ENCODE results near the gene CPNE9. TPM values are rescaled to one million over a fixed set of nuclear protein-coding genes. Genes with fewer than 3 reads are reported as not detected.

The CPNE9 gene
- total and polyA plus RNA-seq, 2 of the 13 experiments (the other 11 are each of a cell fraction or from before 2014, with no cell fraction given) = 0.20 TPM; not detected in 1

- no TSS peak for BruUV-seq (replicated peaks)
- CTCF ChIA-PET (ENCODE audit: low intra/inter-chr PET ratio, low total read pairs) = no interaction called here
- intact Hi-C loops (cut with micrococcal nuclease; ENCODE audit: unreplicated experiment) = no loop called here
- DNase-seq (ENCODE audit: low spot score) (no peak), FAIRE-seq (no peak), ATAC-seq (no peak)
- POLR2A ChIA-PET = no interaction called here
- Histone ChIP-seq H3K9me3 (ENCODE audit: low read length) (no peaks in the 10 kb centered on the region), H3K27me3 (ENCODE audit: control insufficient read depth in 1 of 2, insufficient read depth in 2 of 2, low read length in 2 of 2) (no peaks in the 10 kb centered on the region), H3K4me2 (ENCODE audit: low read depth, low read length) (no peak overlapping the region), H4K20me1 (ENCODE audit: insufficient read depth, low read length) (no peaks in the 10 kb centered on the region), H3K4me1 (ENCODE audit: insufficient read depth, low read length) (no peaks in the 10 kb centered on the region), H3K79me2 (ENCODE audit: insufficient read depth, low read length) (no peaks in the 10 kb centered on the region), H3K36me3 (replicated peaks in 1 of 2; ENCODE audit: control insufficient read depth in 1 of 2, insufficient read depth in 2 of 2, low read length in 2 of 2) (peaks cover 42 to 80% of the 10 kb centered on the region in 2 experiments), H2AFZ (ENCODE audit: low read length) (no peak overlapping the region), H3K9ac (ENCODE audit: insufficient read depth, low read depth, low read length) (no peak overlapping the region), H3K27ac (ENCODE audit: extremely low read length, insufficient read depth, low read length) (no peak overlapping the region), H3K4me3 (replicated peaks in 1 of 3; ENCODE audit: insufficient read depth in 1 of 3, low read depth in 2 of 3, low read length in 3 of 3) (no peak overlapping the region)
- TF ChIP-seq RXRA (CRISPR knock-in tag; IDR thresholded peaks at IDR 0.05) (no peak), ZNF362 (CRISPR knock-in tag; IDR thresholded peaks at IDR 0.05; ENCODE audit: borderline replicate concordance) (no peak), PAX8 (CRISPR knock-in tag; IDR thresholded peaks at IDR 0.05; ENCODE audit: borderline replicate concordance) (no peak), ZNF609 (CRISPR knock-in tag; IDR thresholded peaks at IDR 0.05; ENCODE audit: borderline replicate concordance) (no peak), MIER2 (CRISPR knock-in tag; IDR thresholded peaks at IDR 0.05) (no peak), ZNF891 (CRISPR knock-in tag; IDR thresholded peaks at IDR 0.05) (no peak), MAFG (CRISPR knock-in tag; IDR thresholded peaks at IDR 0.05) (no peak), SKIL (CRISPR knock-in tag; IDR thresholded peaks at IDR 0.05; ENCODE audit: borderline replicate concordance) (no peak), SATB2 (CRISPR knock-in tag; IDR thresholded peaks at IDR 0.05) (no peak), MIXL1 (CRISPR knock-in tag; IDR thresholded peaks at IDR 0.05) (no peak), FIP1L1 (IDR thresholded peaks at IDR 0.05; ENCODE audit: borderline replicate concordance, insufficient read depth, low read depth, low read length) (no peak), PLRG1 (conservative IDR thresholded peaks at IDR 0.05) (no peak), ZNF615 (CRISPR knock-in tag; IDR thresholded peaks at IDR 0.05; ENCODE audit: borderline replicate concordance) (no peak), ZNF253 (CRISPR knock-in tag; IDR thresholded peaks at IDR 0.05; ENCODE audit: borderline replicate concordance) (no peak), ZNF577 (CRISPR knock-in tag; IDR thresholded peaks at IDR 0.05; ENCODE audit: borderline replicate concordance, low read depth) (no peak), MYC (CRISPR knock-in tag; IDR thresholded peaks at IDR 0.05; ENCODE audit: borderline replicate concordance) (no peak), ZNF484 (CRISPR knock-in tag; IDR thresholded peaks at IDR 0.05; ENCODE audit: borderline replicate concordance, low read depth) (no peak)
- in situ Hi-C loops (cut with HindIII; ENCODE audit: extremely low pct_ligation_motif_present, low pct_unique_long_range_greater_than_20kb) = no loop called here
- no CpG with 5 or more reads among the region's 4 CpGs for WGBS (ENCODE audit: low lambda C conversion rate)
Observed at GRCh38 chr3:9669277-9669676, 34.4 kb upstream of the CPNE9 start.

Data from HepG2 (cell line).